Measurements from ENCODE around the gene SLC6A12.

The SLC6A12 gene

DNA sequence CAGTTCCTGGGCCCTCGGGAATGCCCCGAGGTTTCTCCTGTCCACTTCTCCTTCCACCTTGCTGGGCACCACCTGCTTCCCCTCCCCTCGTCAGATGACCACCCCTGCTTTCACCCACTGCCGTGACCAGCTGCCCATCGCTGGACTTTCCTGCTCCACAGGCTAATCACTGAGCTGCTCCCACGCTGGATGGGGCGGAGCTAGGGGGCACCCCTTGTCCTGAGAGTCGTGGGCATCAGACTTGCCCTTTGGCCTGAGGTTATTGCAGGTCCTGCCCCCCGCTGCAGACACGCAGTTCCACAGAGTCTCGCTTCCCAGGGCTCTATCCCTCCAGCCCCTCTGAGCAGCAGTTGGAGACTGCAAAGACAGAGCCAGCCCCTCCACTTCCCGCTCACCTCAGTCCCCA, 427 bp downstream of the SLC6A12 start:
- no peaks in the 10 kb centered on the region for H3K9me3 ChIP-seq (ENCODE audit: severe bottlenecking)
- no peaks in the 10 kb centered on the region for H3K36me3 ChIP-seq (ENCODE audit: low read depth)
- no peak overlapping the region for H3K4me3 ChIP-seq (ENCODE audit: severe bottlenecking)
- H3K27ac ChIP-seq (ENCODE audit: poor library complexity, severe bottlenecking), result no peak overlapping the region
- peaks cover 24% of the 10 kb centered on the region for H3K27me3 ChIP-seq (ENCODE audit: insufficient read depth, poor library complexity, severe bottlenecking)
- ATAC-seq (ENCODE audit: low read depth) (no peak), DNase-seq (ENCODE audit: low spot score) (no peak)
- TF ChIP-seq, protein P1, sequence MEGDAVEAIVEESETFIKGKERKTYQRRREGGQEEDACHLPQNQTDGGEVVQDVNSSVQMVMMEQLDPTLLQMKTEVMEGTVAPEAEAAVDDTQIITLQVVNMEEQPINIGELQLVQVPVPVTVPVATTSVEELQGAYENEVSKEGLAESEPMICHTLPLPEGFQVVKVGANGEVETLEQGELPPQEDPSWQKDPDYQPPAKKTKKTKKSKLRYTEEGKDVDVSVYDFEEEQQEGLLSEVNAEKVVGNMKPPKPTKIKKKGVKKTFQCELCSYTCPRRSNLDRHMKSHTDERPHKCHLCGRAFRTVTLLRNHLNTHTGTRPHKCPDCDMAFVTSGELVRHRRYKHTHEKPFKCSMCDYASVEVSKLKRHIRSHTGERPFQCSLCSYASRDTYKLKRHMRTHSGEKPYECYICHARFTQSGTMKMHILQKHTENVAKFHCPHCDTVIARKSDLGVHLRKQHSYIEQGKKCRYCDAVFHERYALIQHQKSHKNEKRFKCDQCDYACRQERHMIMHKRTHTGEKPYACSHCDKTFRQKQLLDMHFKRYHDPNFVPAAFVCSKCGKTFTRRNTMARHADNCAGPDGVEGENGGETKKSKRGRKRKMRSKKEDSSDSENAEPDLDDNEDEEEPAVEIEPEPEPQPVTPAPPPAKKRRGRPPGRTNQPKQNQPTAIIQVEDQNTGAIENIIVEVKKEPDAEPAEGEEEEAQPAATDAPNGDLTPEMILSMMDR (IDR thresholded peaks at IDR 0.05; ENCODE audit: poor library complexity, severe bottlenecking), result no peak
- H3K4me1 ChIP-seq (ENCODE audit: insufficient read depth, poor library complexity, severe bottlenecking), result no peaks in the 10 kb centered on the region

DNA sequence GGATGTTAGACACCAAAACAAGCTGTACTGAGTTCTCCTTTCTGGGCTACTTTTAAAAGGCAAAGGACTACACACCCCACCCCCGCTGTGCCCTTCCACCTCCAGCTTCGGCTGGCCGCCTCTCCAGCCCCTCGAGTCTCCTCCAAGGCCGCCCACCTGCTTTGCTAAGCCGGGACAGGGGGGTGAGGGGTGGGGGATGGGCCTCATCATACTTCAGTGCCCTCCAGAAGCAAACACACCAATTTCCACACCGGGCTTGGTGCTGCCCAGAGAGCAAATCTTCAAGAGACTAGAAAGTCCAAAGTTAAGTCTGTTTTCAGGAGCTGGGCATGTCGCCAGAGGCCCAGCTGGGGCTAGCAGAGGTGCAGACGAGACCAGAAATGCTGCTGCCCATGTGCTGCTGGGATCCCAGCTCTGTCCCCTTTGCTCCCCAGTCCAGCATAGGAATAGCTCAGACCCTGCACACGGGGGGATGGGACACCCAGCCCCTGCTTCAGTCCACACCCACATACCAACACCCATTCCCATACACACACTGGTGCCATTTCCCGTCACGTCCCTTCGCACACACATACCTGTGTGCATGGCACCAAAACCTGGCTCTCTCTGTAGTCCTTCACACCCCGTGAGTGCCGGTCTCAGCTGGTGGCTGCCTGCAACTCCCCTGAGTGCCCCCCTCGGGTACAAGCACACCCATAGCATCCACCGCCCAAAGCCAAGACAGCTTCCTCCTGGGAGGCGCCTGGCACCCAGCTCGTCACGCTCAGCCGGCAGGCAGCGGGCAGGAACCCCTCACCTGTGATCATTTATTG, 1.0 kb downstream of the SLC6A12 start:
- Histone ChIP-seq H3K27ac (ENCODE audit: poor library complexity, severe bottlenecking) (no peak overlapping the region), H3K27me3 (ENCODE audit: insufficient read depth, poor library complexity, severe bottlenecking) (peaks cover 24% of the 10 kb centered on the region), H3K4me3 (ENCODE audit: severe bottlenecking) (no peak overlapping the region), H3K36me3 (ENCODE audit: low read depth) (no peaks in the 10 kb centered on the region), H3K9me3 (ENCODE audit: severe bottlenecking) (no peaks in the 10 kb centered on the region), H3K4me1 (ENCODE audit: insufficient read depth, poor library complexity, severe bottlenecking) (no peaks in the 10 kb centered on the region)
- DNase-seq (ENCODE audit: low spot score) (no peak), ATAC-seq (ENCODE audit: low read depth) (no peak)
- TF ChIP-seq, protein P1 (IDR thresholded peaks at IDR 0.05; ENCODE audit: poor library complexity, severe bottlenecking), result no peak

DNA sequence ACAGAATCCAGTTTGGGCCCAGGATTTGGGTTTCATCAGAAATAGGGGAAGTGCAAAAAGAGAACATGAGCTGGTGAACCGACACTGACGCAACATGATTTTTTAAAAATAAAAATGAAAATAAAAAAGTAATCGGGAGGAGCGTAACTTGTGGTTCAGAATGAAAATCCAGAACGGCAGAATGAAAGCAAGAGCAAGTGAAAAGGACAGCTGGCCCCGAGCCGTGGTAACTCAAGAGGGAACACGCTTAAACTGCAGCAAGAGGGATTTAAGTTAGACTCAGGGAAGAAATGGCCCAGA, 1.6 kb downstream of the SLC6A12 start:
- ATAC-seq (ENCODE audit: low read depth) (no peak), DNase-seq (ENCODE audit: low spot score) (no peak)
- Histone ChIP-seq H3K9me3 (ENCODE audit: severe bottlenecking) (no peaks in the 10 kb centered on the region), H3K36me3 (ENCODE audit: low read depth) (no peaks in the 10 kb centered on the region), H3K4me1 (ENCODE audit: insufficient read depth, poor library complexity, severe bottlenecking) (no peaks in the 10 kb centered on the region), H3K27me3 (ENCODE audit: insufficient read depth, poor library complexity, severe bottlenecking) (peaks cover 24% of the 10 kb centered on the region), H3K27ac (ENCODE audit: poor library complexity, severe bottlenecking) (no peak overlapping the region), H3K4me3 (ENCODE audit: severe bottlenecking) (no peak overlapping the region)
- TF ChIP-seq, protein P1 (IDR thresholded peaks at IDR 0.05; ENCODE audit: poor library complexity, severe bottlenecking), result no peak

DNA sequence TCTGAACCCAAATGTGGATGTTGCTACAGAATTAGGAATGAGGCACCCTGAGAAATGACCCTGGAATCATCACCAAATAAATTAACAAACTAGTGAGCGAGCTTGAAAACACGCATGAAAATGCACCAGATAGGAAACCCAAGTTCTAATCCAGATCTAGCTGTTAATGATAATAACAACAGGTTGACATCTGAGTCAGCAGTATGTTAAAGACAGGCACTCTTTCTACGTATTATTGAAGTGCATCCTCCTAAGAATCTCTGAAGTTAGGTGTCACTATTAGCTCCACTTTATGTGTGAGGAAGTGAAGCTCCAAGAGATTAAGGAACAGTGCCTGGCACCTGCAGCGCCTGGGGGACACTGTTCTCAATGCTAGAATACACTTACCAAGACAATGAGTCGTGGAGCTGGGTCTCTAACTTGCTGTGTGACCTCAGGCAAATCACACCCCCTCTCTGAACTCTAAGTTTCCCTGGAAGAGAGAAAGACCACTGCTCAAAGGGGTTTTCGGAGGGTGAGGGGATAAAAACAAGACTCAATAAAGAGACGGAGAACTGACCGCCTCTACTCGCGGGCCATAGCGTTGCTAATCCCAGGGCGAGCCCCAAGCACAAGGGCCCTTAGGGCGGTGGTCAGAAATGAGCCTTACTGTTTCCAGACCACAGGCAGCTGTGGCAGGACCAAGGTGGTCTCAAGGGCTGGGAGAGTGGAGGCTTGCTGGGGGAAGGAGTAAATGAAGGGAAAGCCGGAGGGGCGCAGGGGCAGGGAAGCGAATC, 2.1 kb downstream of the SLC6A12 start:
- TF ChIP-seq, protein P1 (IDR thresholded peaks at IDR 0.05; ENCODE audit: poor library complexity, severe bottlenecking), result no peak
- DNase-seq (ENCODE audit: low spot score) (no peak), ATAC-seq (ENCODE audit: low read depth) (no peak)
- H3K9me3 ChIP-seq (ENCODE audit: severe bottlenecking), result no peaks in the 10 kb centered on the region
- no peak overlapping the region for H3K27ac ChIP-seq (ENCODE audit: poor library complexity, severe bottlenecking)
- H3K36me3 ChIP-seq (ENCODE audit: low read depth), result no peaks in the 10 kb centered on the region
- H3K27me3 ChIP-seq (ENCODE audit: insufficient read depth, poor library complexity, severe bottlenecking), result peaks cover 24% of the 10 kb centered on the region
- H3K4me1 ChIP-seq (ENCODE audit: insufficient read depth, poor library complexity, severe bottlenecking), result no peaks in the 10 kb centered on the region
- H3K4me3 ChIP-seq (ENCODE audit: severe bottlenecking), result no peak overlapping the region

DNA sequence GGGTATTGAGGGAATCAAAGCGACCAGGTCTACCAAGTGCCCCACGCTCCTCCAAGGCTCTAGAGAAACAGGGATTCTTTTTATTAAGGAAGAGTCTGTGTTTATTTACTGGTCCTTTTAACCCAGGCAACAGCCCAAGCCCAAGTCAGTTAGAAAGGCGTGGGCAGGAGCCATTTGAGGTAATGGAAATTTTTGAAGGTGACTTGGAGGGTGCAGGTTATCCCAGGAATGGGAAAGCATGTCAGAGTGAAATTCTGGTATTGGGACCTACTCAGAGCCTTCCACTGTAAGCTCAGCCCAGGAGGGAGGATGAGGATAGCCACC, 2.9 kb downstream of the SLC6A12 start:
- TF ChIP-seq, protein P1 (IDR thresholded peaks at IDR 0.05; ENCODE audit: poor library complexity, severe bottlenecking), result no peak
- Histone ChIP-seq H3K4me1 (ENCODE audit: insufficient read depth, poor library complexity, severe bottlenecking) (no peaks in the 10 kb centered on the region), H3K4me3 (ENCODE audit: severe bottlenecking) (no peak overlapping the region), H3K27ac (ENCODE audit: poor library complexity, severe bottlenecking) (no peak overlapping the region), H3K27me3 (ENCODE audit: insufficient read depth, poor library complexity, severe bottlenecking) (peaks cover 24% of the 10 kb centered on the region), H3K36me3 (ENCODE audit: low read depth) (no peaks in the 10 kb centered on the region), H3K9me3 (ENCODE audit: severe bottlenecking) (no peaks in the 10 kb centered on the region)
- no peak for ATAC-seq (ENCODE audit: low read depth)
- no peak for DNase-seq (ENCODE audit: low spot score)

Data from RWPE2 (cell line).